Mesothelial cell of epicardium (in vitro differentiated cells): ENCODE measurements around the gene SLC38A10. TPM values are rescaled to one million over a fixed set of nuclear protein-coding genes. Genes with fewer than 3 reads are reported as not detected.

Experiments
- DNase-seq, 2 experiments: peaks; one replicate each; pipeline ENCODE4 v3.0.0; 2021; ENCODE audit warnings: low spot score in 2 of 2; ENCODE audit not compliant: unreplicated experiment in 2 of 2
- H3K27ac Mint-ChIP-seq: 2 replicates; pipeline ENCODE4 v1.8.0; 2021; ENCODE audit warnings: mixed read lengths
- H3K27me3 Mint-ChIP-seq: 2 replicates; pipeline ENCODE4 v1.8.0; 2021; ENCODE audit warnings: low read depth, mixed read lengths
- H3K36me3 Mint-ChIP-seq: 2 replicates; pipeline ENCODE4 v1.8.0; 2021; ENCODE audit warnings: mixed read lengths
- H3K4me1 Mint-ChIP-seq: 2 replicates; pipeline ENCODE4 v1.8.0; 2021; ENCODE audit warnings: mixed read lengths
- H3K4me3 Mint-ChIP-seq: 2 replicates; pipeline ENCODE4 v1.8.0; 2021; ENCODE audit warnings: mild to moderate bottlenecking, moderate library complexity, mixed read lengths
- H3K9me3 Mint-ChIP-seq: 2 replicates; pipeline ENCODE4 v1.8.0; 2021; ENCODE audit warnings: mixed read lengths
- CTCF ChIP-seq: fragments of 200-600 bp; sonication (generic); IDR thresholded peaks from one replicate; pipeline ENCODE4 v1.5.0; 2021; ENCODE audit warnings: antibody characterized with exemption; ENCODE audit not compliant: unreplicated experiment
- total RNA-seq: library from RNA; stranded (reverse); gene quantifications from 3 replicates; pipeline ENCODE4 v1.2.1, GENCODE V29; 2021

Gene SLC38A10
- total RNA-seq, 1 donor from 2014 or later, result 103 TPM

GRCh38 chr17:81263371-81264181, 31.5 kb downstream of the SLC38A10 start:
- Mint-ChIP-seq H3K36me3 (peaks cover 17% of the 10 kb centered on the region), H3K27me3 (no peaks in the 10 kb centered on the region), H3K4me1 (no peaks in the 10 kb centered on the region), H3K9me3 (no peaks in the 10 kb centered on the region), H3K4me3 (no peak overlapping the region), H3K27ac (no peak overlapping the region)
- no peak for TF ChIP-seq CTCF
- DNase-seq, result no peak

DNA sequence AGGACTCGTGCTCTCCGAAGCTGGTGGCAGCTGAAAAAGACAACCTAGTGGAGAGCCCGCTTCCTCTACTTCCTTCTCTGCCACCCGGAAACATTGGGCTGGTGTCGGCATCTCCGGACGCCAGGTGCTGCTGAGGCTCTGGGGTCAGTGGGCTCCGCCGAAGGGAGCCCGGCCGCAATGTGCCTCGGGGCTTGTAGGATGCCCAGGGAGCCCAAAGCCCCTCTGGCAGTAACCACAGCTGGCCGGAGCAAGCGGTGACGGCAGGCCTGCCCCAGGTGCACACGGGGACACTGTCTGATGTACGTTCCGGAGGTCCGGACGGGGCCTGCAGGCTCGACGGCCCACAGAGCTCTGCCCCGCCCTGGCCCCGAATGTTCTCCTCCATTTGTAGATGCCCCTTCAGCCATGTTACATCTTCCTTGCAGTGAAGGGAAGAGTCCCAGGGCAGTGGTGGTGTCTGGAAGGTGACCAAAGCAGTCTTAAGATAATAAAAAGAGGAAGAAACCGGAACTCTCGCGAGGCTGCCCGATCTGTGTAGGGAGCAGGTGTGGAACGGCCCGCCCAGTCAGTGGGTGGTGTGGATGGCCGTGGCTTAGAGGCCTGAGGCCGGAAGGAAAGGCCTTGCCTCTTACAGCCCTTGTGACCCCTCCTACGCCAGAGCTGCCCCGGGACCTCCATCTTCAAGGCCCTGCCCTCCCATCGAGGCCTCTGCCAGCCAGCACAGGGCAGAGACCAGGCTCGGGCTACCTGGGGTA, 33.3 kb downstream of the SLC38A10 start:
- no peak for DNase-seq
- Mint-ChIP-seq H3K27me3 (no peaks in the 10 kb centered on the region), H3K4me3 (no peak overlapping the region), H3K9me3 (no peaks in the 10 kb centered on the region), H3K27ac (no peak overlapping the region), H3K4me1 (no peaks in the 10 kb centered on the region), H3K36me3 (peaks cover 6% of the 10 kb centered on the region)
- TF ChIP-seq CTCF, result no peak

DNA sequence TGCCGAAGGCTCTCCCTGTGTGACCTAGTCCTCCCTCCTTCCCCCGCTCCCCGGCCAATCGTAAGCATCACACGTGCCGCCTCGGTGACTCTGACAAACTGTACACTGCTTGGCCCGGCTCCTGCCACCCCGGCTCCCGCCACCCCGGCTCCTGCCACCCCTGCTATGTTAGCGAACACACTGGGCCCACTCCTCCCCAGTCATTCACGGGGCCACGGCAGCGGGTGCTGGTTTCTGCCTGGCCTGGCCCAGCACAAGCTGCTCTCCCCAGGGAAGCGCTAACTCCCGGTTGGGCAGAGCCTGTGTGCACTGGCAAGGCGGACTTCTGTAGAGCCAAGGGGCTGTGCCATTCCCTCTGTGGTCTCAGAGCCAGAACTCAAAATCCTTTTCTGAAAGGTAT, 34.0 kb downstream of the SLC38A10 start:
- Mint-ChIP-seq H3K9me3 (no peaks in the 10 kb centered on the region), H3K27me3 (no peaks in the 10 kb centered on the region), H3K27ac (no peak overlapping the region), H3K36me3 (peaks cover 6% of the 10 kb centered on the region), H3K4me1 (no peaks in the 10 kb centered on the region), H3K4me3 (no peak overlapping the region)
- no peak for TF ChIP-seq CTCF
- DNase-seq, result no peak

GRCh38 chr17:81260641-81261040, 34.5 kb downstream of the SLC38A10 start:
- Mint-ChIP-seq H3K9me3 (no peaks in the 10 kb centered on the region), H3K4me1 (no peaks in the 10 kb centered on the region), H3K36me3 (peaks cover 6% of the 10 kb centered on the region), H3K27me3 (no peaks in the 10 kb centered on the region), H3K27ac (no peak overlapping the region), H3K4me3 (no peak overlapping the region)
- DNase-seq, result no peak
- no peak for TF ChIP-seq CTCF

GRCh38 chr17:81260171-81260570, 34.9 kb downstream of the SLC38A10 start:
- Mint-ChIP-seq H3K36me3 (peaks cover 1% of the 10 kb centered on the region), H3K4me3 (no peak overlapping the region), H3K27me3 (no peaks in the 10 kb centered on the region), H3K4me1 (peaks cover 1% of the 10 kb centered on the region), H3K27ac (no peak overlapping the region), H3K9me3 (no peaks in the 10 kb centered on the region)
- no peak for DNase-seq
- no peak for TF ChIP-seq CTCF
